Hepatic stellate cell (primary cell): ENCODE data around the gene ANKHD1.
"Not testable (repeated sequence)": the region's sequence is repeated elsewhere in the genome, so short reads cannot be mapped to it uniquely, and the experiment has no call there.

Experiments used
- DNase-seq: peaks from one replicate; pipeline ENCODE4 v3.0.0; 2011; ENCODE audit warnings: low spot score

The ANKHD1 gene

GRCh38 chr5:140564196-140565023 is 162.8 kb downstream of the ANKHD1 start, which contains the start of the genes APBB3 and SLC35A4:
Gene APBB3 (minus strand): TSS chr5:140564598. CDS start chr5:140564245, 353 bp downstream.
Gene SLC35A4 (plus strand): TSS chr5:140564828. CDS start chr5:140567170, 2,342 bp downstream.
- DNase-seq: peak; percentile 98

GRCh38 chr5:140565024-140565779 is 163.6 kb downstream of the ANKHD1 start:
- DNase-seq: no peak

- DNase-seq: no peak
Measured at GRCh38 chr5:140565780-140566095, 164.1 kb downstream of the ANKHD1 start.

- DNase-seq: no peak
Measured at GRCh38 chr5:140566665-140567064, 165.0 kb downstream of the ANKHD1 start.

- no peak for DNase-seq
Measured at GRCh38 chr5:140567136-140567818, 165.6 kb downstream of the ANKHD1 start.

- no peak for DNase-seq
Measured at GRCh38 chr5:140567871-140568270, 166.2 kb downstream of the ANKHD1 start.

GRCh38 chr5:140568443-140569063 is 166.9 kb downstream of the ANKHD1 start:
- DNase-seq: no peak

- DNase-seq: no peak
Measured at GRCh38 chr5:140569197-140569596, 167.6 kb downstream of the ANKHD1 start.

GRCh38 chr5:140570058-140570457 is 168.4 kb downstream of the ANKHD1 start:
- no peak for DNase-seq

- no peak for DNase-seq
Measured at GRCh38 chr5:140570488-140570887, 168.9 kb downstream of the ANKHD1 start.

GRCh38 chr5:140571105-140571504 is 169.5 kb downstream of the ANKHD1 start:
- DNase-seq: no peak

GRCh38 chr5:140573683-140574082 is 172.1 kb downstream of the ANKHD1 start:
- no peak for DNase-seq

GRCh38 chr5:140574165-140574564 is 172.5 kb downstream of the ANKHD1 start:
- DNase-seq: no peak

- DNase-seq: no peak
Measured at GRCh38 chr5:140575309-140575708, 173.7 kb downstream of the ANKHD1 start.

GRCh38 chr5:140576776-140577201 is 175.2 kb downstream of the ANKHD1 start:
- DNase-seq: no peak

- DNase-seq: not testable (repeated sequence)
Measured at GRCh38 chr5:140579188-140579747, 177.6 kb downstream of the ANKHD1 start.

GRCh38 chr5:140587495-140587894 is 185.9 kb downstream of the ANKHD1 start:
- DNase-seq: no peak

- no peak for DNase-seq
Measured at GRCh38 chr5:140588311-140589070, 186.9 kb downstream of the ANKHD1 start.
